ENCODE results near the gene HAO2. TPM values are rescaled to one million over a fixed set of nuclear protein-coding genes. Genes with fewer than 3 reads are reported as not detected.

HAO2 gene
- total RNA-seq, 4 donors from 2014 or later, result 2.2 to 6.8 (median 5.0) TPM

GRCh38 chr1:119367432-119368124 is 1.0 kb upstream of the HAO2 start:
- 68% methylated on average over 13 of the region's 13 CpGs for WGBS
- Histone ChIP-seq H3K27ac (no peak overlapping the region), H3K9me3 (no peaks in the 10 kb centered on the region)

DNA sequence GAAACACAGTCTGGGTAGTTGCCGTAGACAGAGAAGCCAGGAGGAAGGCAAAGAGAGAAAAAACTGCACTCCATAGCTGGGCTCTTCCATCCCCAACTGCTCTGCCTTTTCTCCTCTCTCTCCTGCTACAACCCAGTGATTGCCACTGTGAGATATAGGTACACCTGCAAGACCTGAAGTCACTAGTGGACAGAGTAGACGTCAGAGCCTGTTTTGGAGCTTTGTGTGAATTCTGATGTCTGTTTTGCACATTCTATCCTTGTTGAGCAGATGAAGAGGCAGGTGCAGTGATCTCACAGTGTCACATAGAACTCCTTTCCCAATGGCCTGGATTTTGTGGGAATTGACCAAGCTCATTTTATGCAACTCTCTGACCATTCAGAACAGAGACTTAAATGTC is 2.2 kb downstream of the HAO2 start:
- WGBS, result 97% methylated on average over 2 of the region's 2 CpGs

More at GRCh38 chr1:119367432-119368124, 1.0 kb upstream of the HAO2 start:
- H3K27me3 ChIP-seq, result no peaks in the 10 kb centered on the region
- no peak overlapping the region for H3K4me3 ChIP-seq
- H3K36me3 ChIP-seq, result no peaks in the 10 kb centered on the region
- TF ChIP-seq POLR2AphosphoS5 (IDR thresholded peaks at IDR 0.05), result no peak
- no peak for TF ChIP-seq EP300 (IDR thresholded peaks at IDR 0.05)
- peak; percentile 62 to 64 for TF ChIP-seq CTCF (IDR thresholded peaks at IDR 0.05)
- TF ChIP-seq POLR2A (IDR thresholded peaks at IDR 0.05), result no peak
- no peak for DNase-seq (ENCODE audit: low spot score in 2 of 2)
- peaks cover 3% of the 10 kb centered on the region for H3K4me1 ChIP-seq

DNA sequence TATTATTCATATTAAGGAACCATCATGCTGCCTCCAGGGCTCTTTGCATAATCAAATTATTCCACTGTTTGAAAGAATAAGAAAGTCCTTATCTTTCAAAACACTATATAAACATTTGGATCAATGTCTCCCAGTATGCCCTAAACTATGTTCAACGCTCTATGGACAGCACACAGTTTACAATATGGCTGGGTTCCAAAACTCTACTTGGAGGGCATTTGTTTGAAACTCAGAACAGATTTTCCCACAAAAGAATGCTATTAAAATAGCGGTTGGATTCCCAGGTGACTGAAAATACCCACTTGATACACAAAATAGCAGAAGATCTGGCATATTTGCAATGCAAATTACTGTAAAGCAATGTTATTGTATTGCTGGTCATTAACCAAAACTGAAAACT is 3.2 kb downstream of the HAO2 start:
- no peak for TF ChIP-seq CTCF (IDR thresholded peaks at IDR 0.05)
- no peak for TF ChIP-seq POLR2AphosphoS5 (IDR thresholded peaks at IDR 0.05)
- no peak for TF ChIP-seq POLR2A (IDR thresholded peaks at IDR 0.05)
- no peak for TF ChIP-seq EP300 (IDR thresholded peaks at IDR 0.05)
- Histone ChIP-seq H3K9me3 (no peaks in the 10 kb centered on the region), H3K27ac (no peak overlapping the region), H3K4me1 (peaks cover 3% of the 10 kb centered on the region), H3K4me3 (no peak overlapping the region), H3K36me3 (no peaks in the 10 kb centered on the region), H3K27me3 (no peaks in the 10 kb centered on the region)
- 58% methylated on average over 2 of the region's 2 CpGs for WGBS
- DNase-seq (ENCODE audit: low spot score in 2 of 2), result no peak

More for the DNA sequence above, 2.2 kb downstream of the HAO2 start:
- H3K36me3 ChIP-seq, result no peaks in the 10 kb centered on the region
- H3K27me3 ChIP-seq, result no peaks in the 10 kb centered on the region
- TF ChIP-seq CTCF (IDR thresholded peaks at IDR 0.05) (no peak), POLR2AphosphoS5 (IDR thresholded peaks at IDR 0.05) (no peak)
- H3K4me3 ChIP-seq, result no peak overlapping the region
- H3K4me1 ChIP-seq, result peaks cover 3% of the 10 kb centered on the region
- no peak for DNase-seq (ENCODE audit: low spot score in 2 of 2)
- H3K9me3 ChIP-seq, result no peaks in the 10 kb centered on the region
- H3K27ac ChIP-seq, result no peak overlapping the region

DNA sequence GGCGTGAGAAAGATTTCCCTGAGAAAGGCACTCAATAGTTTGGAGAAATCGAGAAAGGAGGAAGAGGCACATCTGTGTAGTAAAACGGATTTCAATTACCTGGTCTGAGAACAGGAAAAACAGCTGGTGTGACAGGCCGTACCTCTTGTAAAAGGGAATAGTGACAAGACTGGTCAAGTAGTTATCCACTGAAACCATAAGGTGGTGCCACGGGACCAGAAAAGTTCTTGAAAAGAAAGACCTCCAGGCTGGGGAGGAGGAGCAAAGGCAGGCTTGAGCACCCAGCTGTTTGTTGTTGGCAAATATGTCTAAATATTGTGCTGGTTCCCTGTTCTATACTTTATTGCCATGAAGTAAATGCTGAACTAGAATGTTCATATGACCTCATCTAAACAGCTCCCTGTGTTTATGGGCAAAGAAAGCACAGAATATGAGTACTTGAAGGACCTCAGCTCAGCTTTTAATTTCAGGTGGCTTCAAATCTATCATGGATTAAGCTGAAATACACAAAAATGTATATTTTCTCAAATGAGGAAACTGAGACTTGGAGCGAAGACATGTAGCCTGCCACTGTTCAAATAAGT is 4.0 kb downstream of the HAO2 start:
- DNase-seq (ENCODE audit: low spot score in 2 of 2), result no peak
- WGBS, result 45% methylated on average over 6 of the region's 6 CpGs
- Histone ChIP-seq H3K4me1 (peaks cover 3% of the 10 kb centered on the region), H3K27me3 (no peaks in the 10 kb centered on the region), H3K9me3 (no peaks in the 10 kb centered on the region), H3K36me3 (no peaks in the 10 kb centered on the region), H3K4me3 (no peak overlapping the region), H3K27ac (no peak overlapping the region)
- TF ChIP-seq POLR2A (IDR thresholded peaks at IDR 0.05) (no peak), EP300 (IDR thresholded peaks at IDR 0.05) (no peak), POLR2AphosphoS5 (IDR thresholded peaks at IDR 0.05) (no peak), CTCF (IDR thresholded peaks at IDR 0.05) (no peak)

DNA sequence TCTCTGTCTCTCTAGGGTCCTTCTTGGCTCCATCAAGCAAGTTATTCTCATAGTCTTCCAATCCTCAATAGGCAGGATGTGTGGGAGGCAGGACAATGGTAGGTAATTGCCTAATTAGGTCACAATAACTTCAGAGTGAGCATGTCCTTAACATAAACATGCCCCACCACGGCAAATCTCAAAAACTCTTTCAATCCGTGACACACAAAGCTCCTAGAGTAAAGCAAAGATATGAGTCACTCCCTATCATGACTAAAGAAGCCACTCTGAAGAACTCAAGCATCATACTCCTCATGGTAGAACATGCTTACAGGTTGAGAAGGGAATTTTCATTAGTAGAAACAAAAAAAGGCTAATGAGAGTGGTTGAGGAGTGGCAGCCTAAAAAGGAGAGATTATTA is 4.9 kb downstream of the HAO2 start:
- no peaks in the 10 kb centered on the region for H3K9me3 ChIP-seq
- H3K4me3 ChIP-seq, result no peak overlapping the region
- no peaks in the 10 kb centered on the region for H3K27me3 ChIP-seq
- H3K27ac ChIP-seq, result no peak overlapping the region
- DNase-seq (ENCODE audit: low spot score in 2 of 2), result no peak
- 20% methylated on average over 2 of the region's 2 CpGs for WGBS
- H3K36me3 ChIP-seq, result no peaks in the 10 kb centered on the region
- no peak for TF ChIP-seq POLR2A (IDR thresholded peaks at IDR 0.05)
- no peak for TF ChIP-seq POLR2AphosphoS5 (IDR thresholded peaks at IDR 0.05)
- TF ChIP-seq EP300 (IDR thresholded peaks at IDR 0.05), result no peak
- no peak for TF ChIP-seq CTCF (IDR thresholded peaks at IDR 0.05)
- peaks cover 3% of the 10 kb centered on the region for H3K4me1 ChIP-seq
